Gastrocnemius medialis (tissue), 4 donors: ENCODE measurements around the gene GPC6. TPM values are rescaled to one million over a fixed set of nuclear protein-coding genes. Genes with fewer than 3 reads are reported as not detected.

ENCODE experiments used
- ATAC-seq, 2 donors: fragments of 150-250 bp; one replicate each; pipeline ENCODE4 v1.9.1; 2016
- DNase-seq, 2 donors: peaks; one replicate each; pipeline ENCODE4 v3.0.0-alpha.2; 2019
- H3K27ac ChIP-seq, 4 donors: fragments of 200-600 bp; sonication (generic); 1 replicate in 1 of 4; 2 replicates in 3 of 4; pipeline ENCODE4 v1.5.1; 2016 to 2018; ENCODE audit warnings: mild to moderate bottlenecking in 2 of 4, moderate library complexity in 1 of 4
- H3K27me3 ChIP-seq, 3 donors: fragments of 200-600 bp; sonication (generic) in 2 of 3; 1 replicate in 1 of 3; 2 replicates in 2 of 3; pipeline versions ENCODE4 v1.5.1 to v1.6.0; 2016 to 2019; ENCODE audit warnings: mild to moderate bottlenecking in 1 of 3, moderate library complexity in 1 of 3
- H3K36me3 ChIP-seq, 2 donors: fragments of 200-600 bp; sonication (generic) in 1 of 2; one replicate each; pipeline ENCODE4 v1.5.1; 2017 to 2018
- H3K4me1 ChIP-seq, 2 donors: fragments of 200-600 bp; sonication (generic) in 1 of 2; one replicate each; pipeline ENCODE4 v1.5.1; 2016 to 2017; ENCODE audit warnings: mild to moderate bottlenecking in 2 of 2
- H3K4me3 ChIP-seq, 4 donors: fragments of 200-600 bp; sonication (generic) in 3 of 4; 1 replicate in 1 of 4; 2 replicates in 3 of 4; pipeline ENCODE4 v1.5.1; 2016 to 2019; ENCODE audit warnings: mild to moderate bottlenecking in 2 of 4
- H3K9me3 ChIP-seq, 3 donors: fragments of 200-600 bp; sonication (generic) in 2 of 3; 1 replicate in 1 of 3; 2 replicates in 2 of 3; pipeline ENCODE4 v1.5.1; 2016 to 2019
- POLR2A ChIP-seq, 2 donors: fragments of 450-650 bp; IDR thresholded peaks; one replicate each; pipeline ENCODE4 v1.6.1; 2017; ENCODE audit warnings: antibody characterized with exemption in 2 of 2, mild to moderate bottlenecking in 2 of 2, moderate library complexity in 2 of 2
- in situ Hi-C, 4 donors: fragments of 200-750 bp; cut with MboI; loops; one replicate each; pipeline versions ENCODE4 v1.15.0 to v1.8.0; 2017; ENCODE audit warnings: low sequenced_read_pairs in 4 of 4
- intact Hi-C: fragments of 100-400 bp; cut with DNase I; formaldehyde crosslinking; loops from one replicate; pipeline ENCODE4 v1.15.1; 2023; ENCODE audit warnings: low total_unique reads
- total RNA-seq, 4 donors: library from RNA; depleted of rRNA; stranded (reverse); fragments of >200 nt; gene quantifications; one replicate each; pipeline versions ENCODE4 v1.1.0 to v1.2.3, GENCODE V29; 2016
- TF ChIP-seq, protein P1 (sequence below), 5 experiments: fragments of 450-650 bp in 3 of 5; fragments of 200-600 bp in 2 of 5; sonication (generic) in 2 of 5; IDR thresholded peaks in 4 of 5; conservative IDR thresholded peaks in 1 of 5; 1 replicate in 4 of 5; 2 replicates in 1 of 5; pipeline ENCODE4 v1.5.1; 2016 to 2019; ENCODE audit warnings: antibody characterized with exemption in 5 of 5, mild to moderate bottlenecking in 3 of 5, moderate library complexity in 3 of 5

Gene GPC6
- total RNA-seq, 4 donors from 2014 or later, result 0.47 to 0.88 (median 0.59) TPM

GRCh38 chr13:93377196-93377595, 150.6 kb downstream of the GPC6 start:
- DNase-seq, result no peak
- Histone ChIP-seq H3K9me3 (no peaks in the 10 kb centered on the region), H3K4me3 (no peak overlapping the region), H3K27ac (no peak overlapping the region), H3K4me1 (no peaks in the 10 kb centered on the region), H3K27me3 (no peaks in the 10 kb centered on the region), H3K36me3 (no peaks in the 10 kb centered on the region)
- in situ Hi-C loops (no loop called here), intact Hi-C loops (no loop called here)
- ATAC-seq, result no peak
- no peak for TF ChIP-seq POLR2A (IDR thresholded peaks at IDR 0.05)
- TF ChIP-seq, protein P1, sequence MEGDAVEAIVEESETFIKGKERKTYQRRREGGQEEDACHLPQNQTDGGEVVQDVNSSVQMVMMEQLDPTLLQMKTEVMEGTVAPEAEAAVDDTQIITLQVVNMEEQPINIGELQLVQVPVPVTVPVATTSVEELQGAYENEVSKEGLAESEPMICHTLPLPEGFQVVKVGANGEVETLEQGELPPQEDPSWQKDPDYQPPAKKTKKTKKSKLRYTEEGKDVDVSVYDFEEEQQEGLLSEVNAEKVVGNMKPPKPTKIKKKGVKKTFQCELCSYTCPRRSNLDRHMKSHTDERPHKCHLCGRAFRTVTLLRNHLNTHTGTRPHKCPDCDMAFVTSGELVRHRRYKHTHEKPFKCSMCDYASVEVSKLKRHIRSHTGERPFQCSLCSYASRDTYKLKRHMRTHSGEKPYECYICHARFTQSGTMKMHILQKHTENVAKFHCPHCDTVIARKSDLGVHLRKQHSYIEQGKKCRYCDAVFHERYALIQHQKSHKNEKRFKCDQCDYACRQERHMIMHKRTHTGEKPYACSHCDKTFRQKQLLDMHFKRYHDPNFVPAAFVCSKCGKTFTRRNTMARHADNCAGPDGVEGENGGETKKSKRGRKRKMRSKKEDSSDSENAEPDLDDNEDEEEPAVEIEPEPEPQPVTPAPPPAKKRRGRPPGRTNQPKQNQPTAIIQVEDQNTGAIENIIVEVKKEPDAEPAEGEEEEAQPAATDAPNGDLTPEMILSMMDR (IDR thresholded peaks at IDR 0.05 in 4 of 5, conservative IDR thresholded peaks at IDR 0.05 in 1 of 5), result no peak

GRCh38 chr13:93378184-93378583, 151.6 kb downstream of the GPC6 start:
- no peaks in the 10 kb centered on the region for H3K9me3 ChIP-seq
- H3K27me3 ChIP-seq, result no peaks in the 10 kb centered on the region
- DNase-seq (no peak), ATAC-seq (no peak)
- no peaks in the 10 kb centered on the region for H3K4me1 ChIP-seq
- H3K4me3 ChIP-seq, result no peak overlapping the region
- no peak for TF ChIP-seq POLR2A (IDR thresholded peaks at IDR 0.05)
- TF ChIP-seq, protein P1 (IDR thresholded peaks at IDR 0.05 in 4 of 5, conservative IDR thresholded peaks at IDR 0.05 in 1 of 5), result no peak
- H3K27ac ChIP-seq, result no peak overlapping the region
- in situ Hi-C loops (no loop called here), intact Hi-C loops (no loop called here)
- H3K36me3 ChIP-seq, result no peaks in the 10 kb centered on the region

DNA sequence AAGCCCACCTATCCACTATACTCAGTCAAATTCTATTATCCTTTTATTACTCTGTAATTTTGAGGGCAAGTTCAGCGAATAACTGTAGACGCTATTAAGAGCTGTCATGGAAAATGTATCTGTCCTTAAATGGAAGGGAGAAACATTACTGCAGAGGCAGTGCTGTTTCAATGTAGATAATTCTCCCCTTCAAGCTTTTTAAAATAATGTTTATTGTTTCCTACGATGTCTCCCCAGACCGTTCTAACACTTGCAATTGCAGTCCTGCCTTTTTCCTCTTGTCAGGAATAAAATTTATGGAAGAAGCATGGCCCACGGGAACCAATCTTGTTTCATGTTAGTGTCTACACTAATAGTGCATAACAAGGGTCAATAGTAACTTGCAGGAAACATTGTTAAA, 159.5 kb downstream of the GPC6 start:
- Histone ChIP-seq H3K27ac (no peak overlapping the region), H3K27me3 (no peaks in the 10 kb centered on the region), H3K36me3 (no peaks in the 10 kb centered on the region), H3K9me3 (no peaks in the 10 kb centered on the region), H3K4me3 (no peak overlapping the region), H3K4me1 (no peaks in the 10 kb centered on the region)
- ATAC-seq, result no peak
- intact Hi-C loops (no loop called here), in situ Hi-C loops (no loop called here)
- TF ChIP-seq POLR2A (IDR thresholded peaks at IDR 0.05), result no peak
- TF ChIP-seq, protein P1 (IDR thresholded peaks at IDR 0.05 in 4 of 5, conservative IDR thresholded peaks at IDR 0.05 in 1 of 5), result no peak
- no peak for DNase-seq

DNA sequence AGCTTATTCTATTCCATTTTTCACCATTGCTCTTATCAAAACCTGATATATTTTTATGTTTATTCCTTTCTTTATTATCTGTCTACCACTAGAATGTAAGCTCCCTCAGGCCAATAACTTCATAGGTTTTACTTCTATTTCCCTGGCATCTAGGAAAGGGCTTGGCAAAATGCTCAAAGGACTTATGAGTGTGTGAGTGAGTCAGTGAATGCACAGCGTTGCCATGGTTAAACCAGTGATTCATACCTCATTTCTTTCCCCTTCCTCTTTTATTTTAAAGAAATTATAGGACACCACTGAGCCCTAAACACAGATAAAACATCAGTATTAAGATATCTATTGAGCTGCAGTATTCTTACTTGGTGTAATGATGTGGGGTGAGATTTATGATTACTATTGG, 162.1 kb downstream of the GPC6 start:
- no peak overlapping the region for H3K27ac ChIP-seq
- no peak overlapping the region for H3K4me3 ChIP-seq
- TF ChIP-seq, protein P1 (IDR thresholded peaks at IDR 0.05 in 4 of 5, conservative IDR thresholded peaks at IDR 0.05 in 1 of 5), result no peak
- TF ChIP-seq POLR2A (IDR thresholded peaks at IDR 0.05), result no peak
- H3K4me1 ChIP-seq, result no peaks in the 10 kb centered on the region
- intact Hi-C loops, result no loop called here
- no peaks in the 10 kb centered on the region for H3K9me3 ChIP-seq
- H3K27me3 ChIP-seq, result no peaks in the 10 kb centered on the region
- in situ Hi-C loops, result no loop called here
- H3K36me3 ChIP-seq, result no peaks in the 10 kb centered on the region
- DNase-seq (no peak), ATAC-seq (no peak)

DNA sequence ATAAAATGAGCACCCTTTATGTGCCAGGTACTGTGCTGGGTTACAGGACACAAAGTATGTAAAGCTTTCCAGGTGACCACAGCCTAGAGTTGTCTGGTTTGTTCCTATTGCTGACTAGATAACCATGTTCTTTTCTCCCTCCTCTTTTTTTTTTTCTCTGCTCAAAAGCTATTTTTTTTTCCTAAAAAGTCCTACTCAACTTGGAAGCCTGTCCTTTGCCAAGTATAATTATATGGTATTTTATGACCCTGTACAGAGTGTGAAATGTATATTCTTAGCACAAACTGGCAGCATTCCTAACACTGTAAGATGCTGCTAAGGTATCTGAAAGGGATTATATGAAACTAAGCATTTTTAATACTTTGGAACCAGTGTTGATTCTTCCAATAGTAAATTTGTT, 171.0 kb downstream of the GPC6 start:
- Histone ChIP-seq H3K27ac (no peak overlapping the region), H3K36me3 (no peaks in the 10 kb centered on the region), H3K27me3 (no peaks in the 10 kb centered on the region), H3K4me1 (no peaks in the 10 kb centered on the region), H3K9me3 (no peaks in the 10 kb centered on the region), H3K4me3 (no peak overlapping the region)
- DNase-seq (no peak), ATAC-seq (no peak)
- no peak for TF ChIP-seq POLR2A (IDR thresholded peaks at IDR 0.05)
- TF ChIP-seq, protein P1 (IDR thresholded peaks at IDR 0.05 in 4 of 5, conservative IDR thresholded peaks at IDR 0.05 in 1 of 5), result no peak
- in situ Hi-C loops (no loop called here), intact Hi-C loops (no loop called here)
